Ishikawa (cell line): Measurements from ENCODE around the gene PNKP.
A peak's percentile ranks its signal among the peaks of the same experiment; 100 is the strongest.

Source experiments
- CEBPB ChIP-seq: IDR thresholded peaks from 2 replicates; pipeline ENCODE4 v1.6.1; 2012
- CREB1 ChIP-seq: IDR thresholded peaks from 2 replicates; pipeline ENCODE4 v1.6.1; 2012; ENCODE audit warnings: low read depth
- EGR1 ChIP-seq: IDR thresholded peaks from 2 replicates; pipeline ENCODE4 v1.6.1; 2012
- EP300 ChIP-seq: IDR thresholded peaks from 2 replicates; pipeline ENCODE4 v1.6.1; 2012; ENCODE audit warnings: borderline replicate concordance
- FOXM1 ChIP-seq: IDR thresholded peaks from 2 replicates; pipeline ENCODE4 v1.6.1; 2012; ENCODE audit warnings: low read depth, borderline replicate concordance
- NFIC ChIP-seq: IDR thresholded peaks from 2 replicates; pipeline ENCODE4 v1.6.1; 2012
- RAD21 ChIP-seq: IDR thresholded peaks from 2 replicates; pipeline ENCODE4 v1.6.1; 2012; ENCODE audit warnings: low read depth
- REST ChIP-seq: IDR thresholded peaks from 2 replicates; pipeline ENCODE4 v1.6.1; 2012; ENCODE audit warnings: low read depth, mild to moderate bottlenecking
- TAF1 ChIP-seq: IDR thresholded peaks from 2 replicates; pipeline ENCODE4 v1.6.1; 2012; ENCODE audit warnings: low read depth, mild to moderate bottlenecking
- TCF12 ChIP-seq: IDR thresholded peaks from 2 replicates; pipeline ENCODE4 v1.6.1; 2012; ENCODE audit warnings: low read depth
- TEAD4 ChIP-seq: IDR thresholded peaks from 2 replicates; pipeline ENCODE4 v1.6.1; 2012
- YY1 ChIP-seq: IDR thresholded peaks from 2 replicates; pipeline ENCODE4 v1.6.1; 2012; ENCODE audit warnings: low read depth
- ZBTB7A ChIP-seq: IDR thresholded peaks from 2 replicates; pipeline ENCODE4 v1.6.1; 2012; ENCODE audit warnings: low read depth
- TF ChIP-seq, protein P1 (sequence below): IDR thresholded peaks from 2 replicates; pipeline ENCODE4 v1.6.1; 2012
- TF ChIP-seq, protein P2 (sequence below): IDR thresholded peaks from 2 replicates; pipeline ENCODE4 v1.6.1; 2012

Gene PNKP

GRCh38 chr19:49877879-49878743 lies 10.7 kb upstream of the PNKP start:
- no peak for TF ChIP-seq YY1
- TF ChIP-seq ZBTB7A: 0 out of 2 replicates have a peak, but pooled peaks have one; percentile 1

DNA sequence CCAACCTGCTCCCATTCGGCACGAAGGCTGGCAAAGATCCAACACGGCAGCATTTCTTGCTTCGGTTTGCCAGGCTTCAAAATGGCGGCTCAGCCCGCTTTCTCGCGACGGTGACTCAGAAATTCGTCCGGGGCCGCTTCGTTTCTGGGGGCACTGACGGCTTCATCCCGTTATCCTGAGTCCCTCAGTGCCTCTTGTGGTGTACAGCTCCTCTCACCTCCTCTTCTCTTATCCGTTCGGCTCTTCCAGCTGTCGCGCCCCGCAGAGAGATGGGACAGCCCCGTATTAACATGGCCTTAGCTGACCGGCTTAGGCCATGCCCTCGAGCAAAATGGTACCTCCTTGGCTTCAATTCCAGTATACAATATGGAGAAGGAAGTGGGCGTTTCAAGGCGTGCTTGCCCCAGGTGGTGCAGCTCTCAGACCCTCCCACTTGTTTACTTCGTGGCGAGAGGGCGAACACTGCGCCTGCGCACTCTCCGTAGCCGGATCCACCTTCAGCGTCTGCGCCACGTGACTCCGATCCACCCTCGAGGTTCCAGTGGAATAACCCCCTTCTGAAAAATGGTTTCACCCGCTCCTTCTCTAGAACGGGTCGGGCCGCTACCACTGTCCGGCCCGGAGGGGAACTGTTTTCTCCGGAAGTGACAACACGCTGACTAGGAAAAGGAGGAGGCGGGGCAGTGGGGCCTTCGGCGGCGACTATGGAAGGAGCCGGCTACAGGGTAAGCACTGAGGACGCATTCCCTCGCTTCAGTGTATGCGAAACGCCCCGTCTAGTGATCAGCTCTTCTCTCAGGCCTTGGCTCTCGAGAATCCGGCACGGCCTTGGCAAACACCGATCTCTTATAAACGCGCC lies 9.9 kb upstream of the PNKP start, which contains the start of the genes AKT1S1 and TBC1D17:
Gene AKT1S1, minus strand, starts transcription at position 336 of the 859 bp plus-strand sequence. CDS start 4,060 bp downstream, outside the sequence.
Gene TBC1D17, plus strand, starts transcription at position 683 of the 859 bp plus-strand sequence. Its CDS starts 22 bp downstream, at position 705.
- peak; percentile 62 for TF ChIP-seq TAF1
- TF ChIP-seq, protein P1, sequence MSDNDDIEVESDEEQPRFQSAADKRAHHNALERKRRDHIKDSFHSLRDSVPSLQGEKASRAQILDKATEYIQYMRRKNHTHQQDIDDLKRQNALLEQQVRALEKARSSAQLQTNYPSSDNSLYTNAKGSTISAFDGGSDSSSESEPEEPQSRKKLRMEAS: peak; percentile 95
- TF ChIP-seq NFIC: peak; percentile 95
- no peak for TF ChIP-seq ZBTB7A
- TF ChIP-seq TCF12: no peak; the same call in 1 of the 2 replicates
- peak; percentile 95 for TF ChIP-seq YY1
- no peak for TF ChIP-seq RAD21
- 0 out of 2 replicates have a peak, but pooled peaks have one; percentile 16 for TF ChIP-seq TEAD4
- TF ChIP-seq REST: no peak
- TF ChIP-seq CREB1: peak; percentile 92
- no peak for TF ChIP-seq CEBPB
- no peak for TF ChIP-seq EP300
- TF ChIP-seq, protein P2, sequence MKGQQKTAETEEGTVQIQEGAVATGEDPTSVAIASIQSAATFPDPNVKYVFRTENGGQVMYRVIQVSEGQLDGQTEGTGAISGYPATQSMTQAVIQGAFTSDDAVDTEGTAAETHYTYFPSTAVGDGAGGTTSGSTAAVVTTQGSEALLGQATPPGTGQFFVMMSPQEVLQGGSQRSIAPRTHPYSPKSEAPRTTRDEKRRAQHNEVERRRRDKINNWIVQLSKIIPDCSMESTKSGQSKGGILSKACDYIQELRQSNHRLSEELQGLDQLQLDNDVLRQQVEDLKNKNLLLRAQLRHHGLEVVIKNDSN: peak; percentile 99
- peak; percentile 92 for TF ChIP-seq EGR1
- 0 out of 2 replicates have a peak, but pooled peaks have one; percentile 12 for TF ChIP-seq FOXM1

DNA sequence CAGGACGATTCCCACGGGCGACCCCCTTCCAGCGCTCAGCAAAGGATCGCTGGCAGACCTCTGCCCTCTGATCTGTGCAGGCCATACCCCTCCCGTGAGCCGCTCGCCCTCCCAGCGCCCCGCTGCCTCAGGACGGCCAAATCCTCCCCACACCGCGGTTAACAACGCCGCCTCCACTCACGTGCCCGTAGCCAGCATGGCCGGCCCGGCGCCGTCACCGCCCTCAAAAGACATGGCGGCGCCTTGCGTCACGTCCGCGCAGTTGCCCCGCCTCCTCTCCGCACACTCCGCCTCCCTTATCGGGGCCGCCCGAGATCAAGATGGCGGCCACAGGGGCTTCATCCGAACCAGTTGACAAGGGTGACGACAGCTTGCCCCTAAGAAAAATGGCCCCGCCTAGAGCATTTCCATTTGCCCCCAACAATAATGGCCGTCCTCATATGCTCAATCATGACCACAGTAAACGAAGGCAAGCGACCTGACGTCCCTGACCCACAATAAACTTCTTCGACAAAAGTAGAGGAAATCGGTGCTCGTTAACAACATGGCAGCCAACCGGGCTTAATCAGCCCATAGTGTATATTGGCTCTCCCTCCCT lies 9.1 kb upstream of the PNKP start:
- TF ChIP-seq EGR1: peak; percentile 97
- TF ChIP-seq CEBPB: peak; percentile 41; the same call in 1 of the 2 replicates
- peak; percentile 99 for TF ChIP-seq YY1
- TF ChIP-seq TEAD4: no peak; the same call in 1 of the 2 replicates
- TF ChIP-seq, protein P2: peak; percentile 85
- no peak for TF ChIP-seq ZBTB7A
- peak; percentile 23; the same call in 1 of the 2 replicates for TF ChIP-seq TCF12
- peak; percentile 92 for TF ChIP-seq CREB1
- no peak for TF ChIP-seq NFIC
- no peak for TF ChIP-seq REST
- no peak for TF ChIP-seq RAD21
- TF ChIP-seq FOXM1: no peak
- peak; percentile 36; the same call in 1 of the 2 replicates for TF ChIP-seq EP300
- TF ChIP-seq TAF1: peak; percentile 43
- TF ChIP-seq, protein P1: peak; percentile 86

- peak; percentile 68; the same call in 1 of the 2 replicates for TF ChIP-seq ZBTB7A
- no peak for TF ChIP-seq YY1
Observed at GRCh38 chr19:49875857-49876421, 8.6 kb upstream of the PNKP start.
